Prostate gland (tissue), 2 donors: Measurements from ENCODE around the gene KCNQ1. TPM values are rescaled to one million over a fixed set of nuclear protein-coding genes. Genes with fewer than 3 reads are reported as not detected.

ENCODE experiments used
- DNase-seq: peaks from one replicate; pipeline ENCODE4 v3.0.0-alpha.2; 2019; ENCODE audit warnings: low spot score
- H3K27ac ChIP-seq, 2 donors: fragments of 200-600 bp; sonication (generic); 2 replicates each; pipeline ENCODE4 v1.5.1; 2017 to 2019
- H3K27me3 ChIP-seq: fragments of 200-600 bp; sonication (generic); replicated peaks from 2 replicates; pipeline ENCODE4 v1.5.1; 2019; ENCODE audit not compliant: insufficient read depth
- H3K36me3 ChIP-seq, 2 donors: fragments of 200-600 bp; sonication (generic); 1 replicate in 1 of 2; 2 replicates in 1 of 2; pipeline versions ENCODE4 v1.5.1 to v1.8.1; 2017 to 2019
- H3K4me1 ChIP-seq: fragments of 200-600 bp; sonication (generic); replicated peaks from 2 replicates; pipeline ENCODE4 v1.5.1; 2019
- H3K4me3 ChIP-seq, 2 donors: fragments of 200-600 bp; sonication (generic); 2 replicates each; pipeline ENCODE4 v1.5.1; 2017 to 2019
- H3K9me3 ChIP-seq: fragments of 200-600 bp; sonication (generic); 2 replicates; pipeline ENCODE4 v1.5.1; 2017
- POLR2A ChIP-seq: fragments of 450-650 bp; IDR thresholded peaks from one replicate; pipeline ENCODE4 v1.6.1; 2016; ENCODE audit warnings: antibody characterized with exemption, mild to moderate bottlenecking
- POLR2AphosphoS5 ChIP-seq: sonication (generic); formaldehyde crosslinking; IDR thresholded peaks from one replicate; pipeline ENCODE4 v1.6.1; 2017; ENCODE audit warnings: antibody characterized with exemption
- WGBS: methylation state at CpG from one replicate; pipeline ENCODE4 v1.1.5; 2018; 5-methylcytosine and 5-hydroxymethylcytosine counted together
- intact Hi-C: fragments of 100-400 bp; cut with DNase I; formaldehyde crosslinking; loops from one replicate; pipeline ENCODE4 v1.14.2; 2022
- total RNA-seq, 2 donors: library from RNA; depleted of rRNA; stranded (reverse); fragments of >200 nt; gene quantifications; one replicate each; pipeline ENCODE4 v1.1.0, GENCODE V29; 2016
- TF ChIP-seq, protein P1 (sequence below), 4 experiments: fragments of 200-600 bp in 2 of 4; fragments of 450-650 bp in 2 of 4; sonication (generic) in 2 of 4; IDR thresholded peaks; 1 replicate in 3 of 4; 2 replicates in 1 of 4; pipeline ENCODE4 v1.5.1; 2016 to 2019; ENCODE audit warnings: antibody characterized with exemption in 4 of 4, mild to moderate bottlenecking in 2 of 4, moderate library complexity in 2 of 4

Gene KCNQ1
- total RNA-seq, 2 donors from 2014 or later = 10.0 to 33.8 TPM

- Histone ChIP-seq H3K9me3 (no peaks in the 10 kb centered on the region), H3K4me3 (no peak overlapping the region), H3K27me3 (no peaks in the 10 kb centered on the region), H3K4me1 (no peaks in the 10 kb centered on the region), H3K27ac (no peak overlapping the region), H3K36me3 (no peaks in the 10 kb centered on the region)
- TF ChIP-seq POLR2AphosphoS5 (no peak), POLR2A (no peak)
- TF ChIP-seq, protein P1, sequence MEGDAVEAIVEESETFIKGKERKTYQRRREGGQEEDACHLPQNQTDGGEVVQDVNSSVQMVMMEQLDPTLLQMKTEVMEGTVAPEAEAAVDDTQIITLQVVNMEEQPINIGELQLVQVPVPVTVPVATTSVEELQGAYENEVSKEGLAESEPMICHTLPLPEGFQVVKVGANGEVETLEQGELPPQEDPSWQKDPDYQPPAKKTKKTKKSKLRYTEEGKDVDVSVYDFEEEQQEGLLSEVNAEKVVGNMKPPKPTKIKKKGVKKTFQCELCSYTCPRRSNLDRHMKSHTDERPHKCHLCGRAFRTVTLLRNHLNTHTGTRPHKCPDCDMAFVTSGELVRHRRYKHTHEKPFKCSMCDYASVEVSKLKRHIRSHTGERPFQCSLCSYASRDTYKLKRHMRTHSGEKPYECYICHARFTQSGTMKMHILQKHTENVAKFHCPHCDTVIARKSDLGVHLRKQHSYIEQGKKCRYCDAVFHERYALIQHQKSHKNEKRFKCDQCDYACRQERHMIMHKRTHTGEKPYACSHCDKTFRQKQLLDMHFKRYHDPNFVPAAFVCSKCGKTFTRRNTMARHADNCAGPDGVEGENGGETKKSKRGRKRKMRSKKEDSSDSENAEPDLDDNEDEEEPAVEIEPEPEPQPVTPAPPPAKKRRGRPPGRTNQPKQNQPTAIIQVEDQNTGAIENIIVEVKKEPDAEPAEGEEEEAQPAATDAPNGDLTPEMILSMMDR (IDR thresholded peaks at IDR 0.05) = no peak
- WGBS = 86% methylated on average over 18 of the region's 18 CpGs
- DNase-seq = no peak
- intact Hi-C loops = no loop called here
Measured at GRCh38 chr11:2739531-2740274, 294.9 kb downstream of the KCNQ1 start.

- no peak overlapping the region for H3K27ac ChIP-seq
Measured at GRCh38 chr11:2740275-2740940, 295.6 kb downstream of the KCNQ1 start.

GRCh38 chr11:2741006-2741376 lies 296.2 kb downstream of the KCNQ1 start:
- Histone ChIP-seq H3K9me3 (no peaks in the 10 kb centered on the region), H3K4me1 (no peaks in the 10 kb centered on the region), H3K36me3 (no peaks in the 10 kb centered on the region), H3K27ac (no peak overlapping the region), H3K27me3 (no peaks in the 10 kb centered on the region), H3K4me3 (no peak overlapping the region)
- no peak for TF ChIP-seq POLR2AphosphoS5
- TF ChIP-seq, protein P1 (IDR thresholded peaks at IDR 0.05) = no peak
- no peak for TF ChIP-seq POLR2A
- 94% methylated on average over 7 of the region's 7 CpGs for WGBS
- DNase-seq = no peak
- intact Hi-C loops = no loop called here

More at GRCh38 chr11:2740275-2740940, 295.6 kb downstream of the KCNQ1 start:
- Histone ChIP-seq H3K9me3 (no peaks in the 10 kb centered on the region), H3K27me3 (no peaks in the 10 kb centered on the region), H3K4me3 (no peak overlapping the region), H3K36me3 (no peaks in the 10 kb centered on the region), H3K4me1 (no peaks in the 10 kb centered on the region)
- DNase-seq = no peak
- TF ChIP-seq POLR2AphosphoS5 = no peak
- no peak for TF ChIP-seq POLR2A
- TF ChIP-seq, protein P1 (IDR thresholded peaks at IDR 0.05) = no peak
- 91% methylated on average over 17 of the region's 17 CpGs for WGBS
- intact Hi-C loops = no loop called here

DNA sequence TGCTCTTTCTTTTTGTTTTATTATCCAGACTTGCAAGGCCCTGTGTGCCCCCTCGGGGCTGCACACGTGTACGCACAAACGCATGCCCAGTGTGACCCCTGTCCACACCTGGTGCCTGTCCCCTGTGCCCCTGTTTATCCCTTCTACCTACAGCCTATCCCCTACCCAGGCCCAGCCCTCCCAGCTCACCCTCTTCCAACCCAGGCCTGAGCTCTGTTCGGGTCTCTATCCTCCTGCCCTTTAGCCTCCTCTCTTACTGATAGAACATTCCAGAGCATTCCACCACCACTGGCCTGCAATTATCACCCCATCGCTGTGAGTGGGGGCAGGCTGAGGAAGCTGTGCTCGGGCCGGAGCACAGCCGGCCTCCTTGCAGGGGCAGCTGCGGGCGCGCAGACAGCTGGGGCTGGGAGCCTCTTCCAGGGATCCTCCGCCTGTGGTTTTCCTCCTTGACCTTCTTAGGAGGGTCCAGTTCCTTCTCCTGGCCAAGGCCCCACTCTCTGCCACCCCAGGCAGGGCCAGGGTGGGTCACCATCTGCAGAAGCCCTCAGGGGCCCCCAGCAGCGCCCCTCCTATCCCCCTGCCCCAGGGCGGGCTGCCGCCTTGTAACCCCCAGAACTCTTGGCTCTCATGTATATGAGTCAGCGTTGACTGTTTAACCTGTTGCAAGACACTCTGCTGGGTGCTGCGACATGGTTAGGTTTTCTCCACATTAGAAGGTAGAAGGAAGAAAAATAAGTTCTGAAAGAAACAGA lies 296.7 kb downstream of the KCNQ1 start:
- H3K36me3 ChIP-seq = no peaks in the 10 kb centered on the region
- H3K27me3 ChIP-seq = no peaks in the 10 kb centered on the region
- intact Hi-C loops = no loop called here
- no peak for DNase-seq
- H3K4me3 ChIP-seq = no peak overlapping the region
- TF ChIP-seq, protein P1 (IDR thresholded peaks at IDR 0.05) = no peak
- TF ChIP-seq POLR2AphosphoS5 = no peak
- TF ChIP-seq POLR2A = no peak
- WGBS = 67% methylated on average over 18 of the region's 18 CpGs
- H3K27ac ChIP-seq = peak overlapping the region in 1 of 2 donors; percentile 19
- H3K4me1 ChIP-seq = no peaks in the 10 kb centered on the region
- H3K9me3 ChIP-seq = no peaks in the 10 kb centered on the region
